ENCODE measurements around the gene NID2.

DNA sequence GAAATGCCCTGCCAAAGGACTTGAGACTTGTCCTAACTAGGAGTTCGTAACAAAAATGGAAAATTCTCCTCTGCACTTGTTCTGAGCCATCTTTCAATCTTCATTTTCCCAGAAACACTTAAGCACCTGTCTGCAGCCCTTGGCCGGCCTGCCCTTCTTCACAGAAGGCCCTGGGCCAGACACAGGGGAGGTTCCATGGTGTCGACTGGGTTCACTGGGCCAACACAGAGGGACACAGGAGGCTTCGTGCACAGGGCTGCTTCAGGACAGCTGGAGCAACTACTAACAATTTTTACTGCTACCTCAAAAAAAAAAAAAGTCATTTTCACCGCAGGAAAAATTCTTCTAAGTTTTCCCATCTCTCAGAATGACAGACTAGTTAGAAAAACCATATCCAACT lies 19.6 kb downstream of the NID2 start:
- TF ChIP-seq, protein P1, sequence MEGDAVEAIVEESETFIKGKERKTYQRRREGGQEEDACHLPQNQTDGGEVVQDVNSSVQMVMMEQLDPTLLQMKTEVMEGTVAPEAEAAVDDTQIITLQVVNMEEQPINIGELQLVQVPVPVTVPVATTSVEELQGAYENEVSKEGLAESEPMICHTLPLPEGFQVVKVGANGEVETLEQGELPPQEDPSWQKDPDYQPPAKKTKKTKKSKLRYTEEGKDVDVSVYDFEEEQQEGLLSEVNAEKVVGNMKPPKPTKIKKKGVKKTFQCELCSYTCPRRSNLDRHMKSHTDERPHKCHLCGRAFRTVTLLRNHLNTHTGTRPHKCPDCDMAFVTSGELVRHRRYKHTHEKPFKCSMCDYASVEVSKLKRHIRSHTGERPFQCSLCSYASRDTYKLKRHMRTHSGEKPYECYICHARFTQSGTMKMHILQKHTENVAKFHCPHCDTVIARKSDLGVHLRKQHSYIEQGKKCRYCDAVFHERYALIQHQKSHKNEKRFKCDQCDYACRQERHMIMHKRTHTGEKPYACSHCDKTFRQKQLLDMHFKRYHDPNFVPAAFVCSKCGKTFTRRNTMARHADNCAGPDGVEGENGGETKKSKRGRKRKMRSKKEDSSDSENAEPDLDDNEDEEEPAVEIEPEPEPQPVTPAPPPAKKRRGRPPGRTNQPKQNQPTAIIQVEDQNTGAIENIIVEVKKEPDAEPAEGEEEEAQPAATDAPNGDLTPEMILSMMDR (conservative IDR thresholded peaks at IDR 0.05; ENCODE audit: low read depth, low read length), result no peak
- TF ChIP-seq EZH2phosphoT487 (IDR thresholded peaks at IDR 0.05; ENCODE audit: borderline replicate concordance, low read length), result no peak

Data from PC-3 (cell line).